Ramos (cell line): Measurements from ENCODE around the gene IFNA7.
"Not testable (repeated sequence)": the region's sequence is repeated elsewhere in the genome, so short reads cannot be mapped to it uniquely, and the experiment has no call there.

Source experiments
- in situ Hi-C: fragments of 300-500 bp; cut with MboI; formaldehyde crosslinking; loops from one replicate; pipeline ENCODE4 v1.14.3; 2022; ENCODE audit warnings: low sequenced_read_pairs; ENCODE audit not compliant: unreplicated experiment

The IFNA7 gene

GRCh38 chr9:21182810-21183736 lies 18.9 kb downstream of the IFNA7 start:
- in situ Hi-C loops = not testable (repeated sequence)

GRCh38 chr9:21174671-21175070 lies 27.3 kb downstream of the IFNA7 start:
- in situ Hi-C loops = no loop called here

DNA sequence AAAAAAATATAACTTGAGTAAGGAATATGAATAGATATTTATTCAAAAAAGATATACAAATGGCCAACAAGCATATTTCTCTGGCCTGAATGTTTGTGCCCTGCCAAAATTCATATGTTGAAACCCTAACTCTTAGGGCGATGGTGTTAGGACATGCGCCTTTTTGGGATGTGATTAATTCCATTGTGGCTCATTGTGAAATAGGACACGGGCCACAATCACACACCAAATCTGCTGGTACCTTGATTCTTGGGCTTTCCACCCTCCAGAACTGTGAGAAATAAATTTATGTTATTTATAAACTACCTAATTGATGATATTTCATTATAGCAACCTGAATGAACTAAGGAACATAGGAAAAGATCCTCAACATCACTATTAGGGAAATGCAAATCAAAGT lies 29.8 kb downstream of the IFNA7 start:
- in situ Hi-C loops = no loop called here

- in situ Hi-C loops = no loop called here
Observed at GRCh38 chr9:21171351-21171750, 30.7 kb downstream of the IFNA7 start.

DNA sequence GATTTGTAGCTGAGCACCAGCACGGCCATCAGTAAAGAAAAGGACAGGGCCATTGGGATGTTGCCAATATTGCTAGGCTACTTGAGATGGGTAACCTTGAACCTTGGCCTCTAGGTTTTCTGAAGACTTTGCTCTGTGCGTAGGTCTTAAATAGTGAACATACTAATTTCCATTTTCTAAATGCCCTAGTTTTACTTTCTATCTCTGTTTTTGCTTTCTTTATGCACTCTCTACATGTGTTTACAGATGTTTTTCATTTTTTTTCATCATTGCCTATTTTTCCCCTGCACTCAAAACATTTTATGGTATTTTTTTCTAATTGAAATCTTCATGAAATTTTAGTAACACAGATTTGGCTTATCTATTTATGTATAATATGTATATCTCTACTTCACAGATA lies 35.4 kb downstream of the IFNA7 start, which contains the start of gene IFNA21:
Gene IFNA21 (minus strand): TSS at position 101 of the 400 bp plus-strand sequence. CDS start 48 bp downstream, at position 53.
- in situ Hi-C loops = not testable (repeated sequence)

DNA sequence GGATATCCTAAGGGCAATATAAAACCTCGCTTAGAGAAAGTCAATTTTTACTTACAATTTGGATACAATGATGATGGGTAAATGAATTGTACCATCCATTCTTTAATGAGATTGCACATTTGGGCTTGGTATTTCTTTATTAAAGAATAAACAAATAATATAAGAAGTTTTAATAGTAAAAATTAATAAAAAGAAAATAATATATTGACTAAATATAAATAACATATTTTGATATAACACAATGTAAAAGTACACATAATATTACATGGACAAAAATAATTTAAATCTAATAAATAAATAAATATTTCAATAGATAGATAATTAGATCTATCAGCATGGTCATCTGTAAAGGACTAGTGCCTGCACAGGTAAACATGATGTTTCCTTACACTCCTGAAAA lies 36.5 kb downstream of the IFNA7 start:
- in situ Hi-C loops = no loop called here

DNA sequence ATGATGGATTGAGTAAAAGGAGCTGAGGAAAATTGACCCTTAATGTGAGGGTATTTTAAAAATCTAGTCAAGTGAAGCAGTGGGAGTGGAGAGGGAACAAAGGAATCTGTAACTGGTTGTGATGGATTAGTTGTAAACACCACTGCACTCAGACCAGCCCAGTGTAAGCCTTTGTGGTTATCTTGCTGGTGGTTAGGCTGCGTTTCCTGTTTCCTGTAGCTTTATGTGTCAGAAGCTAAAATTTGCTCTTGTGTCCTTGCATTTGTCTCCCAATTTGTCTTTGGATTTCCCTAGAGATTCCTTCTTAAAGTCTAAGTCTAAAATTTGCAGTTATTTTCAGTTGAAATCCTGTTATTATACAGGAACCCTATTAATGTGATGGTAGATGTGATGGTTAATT lies 41.8 kb downstream of the IFNA7 start:
- in situ Hi-C loops = no loop called here

- in situ Hi-C loops = no loop called here
Observed at GRCh38 chr9:21155501-21155900, 46.5 kb downstream of the IFNA7 start.

- in situ Hi-C loops = no loop called here
Observed at GRCh38 chr9:21154018-21154608, 47.9 kb downstream of the IFNA7 start.

- in situ Hi-C loops = no loop called here
Observed at GRCh38 chr9:21153336-21154017, 48.5 kb downstream of the IFNA7 start.
